K562 (cell line): ENCODE measurements around the gene ALDH16A1. TPM values are rescaled to one million over a fixed set of nuclear protein-coding genes. Genes with fewer than 3 reads are reported as not detected.
A peak's percentile ranks its signal among the peaks of the same experiment; 100 is the strongest.

Experiments
- ATAC-seq: fragments of 200-7000 bp; cut with Tn5 transposase; 3 replicates; pipeline ENCODE4 v1.9.1; 2020; ENCODE audit warnings: moderate library complexity
- BruUV-seq: library from RNA; stranded (reverse); fragments of 400-500 nt; replicated peaks from 2 replicates; lab custom pipeline; 2021; lab: Mats Ljungman, UMichigan
- CTCF ChIA-PET: fragments of 300-600 bp; formaldehyde crosslinking; extraction: SDS; loops from one replicate; lab custom pipeline; 2021; ENCODE audit warnings: low intra/inter-chr PET ratio; lab: Yijun Ruan, JAX
- POLR2A ChIA-PET: fragments of 300-600, 350-650 bp; sonication (Branson Sonifier 250); formaldehyde crosslinking; extraction: SDS; loops from one replicate; lab custom pipeline; 2021; ENCODE audit warnings: antibody characterized with exemption, inconsistent platforms; lab: Yijun Ruan, JAX
- DNase-seq, 4 experiments: peaks; one replicate each; pipeline versions ENCODE4 v3.0.0 to v3.0.0-alpha.2; 2011 to 2018; ENCODE audit warnings: low spot score in 3 of 4, mixed read lengths in 3 of 4; ENCODE audit errors: extremely low read depth in 1 of 4
- FAIRE-seq: peaks from 2 replicates; lab custom pipeline; 2011; peaks lifted over from hg19 to GRCh38; lab: Jason Lieb, UNC
- H2AFZ ChIP-seq: 2 replicates; pipeline ENCODE4 v1.6.0; 2011; ENCODE audit warnings: low read depth, low read length, control low read depth, inconsistent platforms
- H3K27ac ChIP-seq: fragments of 200-600 bp; 3 replicates; pipeline ENCODE4 v1.8.0; 2011; ENCODE audit warnings: low read depth, mild to moderate bottlenecking, control low read depth, inconsistent platforms, low read length, moderate library complexity, mixed read lengths; ENCODE audit errors: extremely low read depth
- H3K27me3 ChIP-seq, 2 experiments: fragments of 300-600 bp in 1 of 2; 2 replicates in 1 of 2; 3 replicates in 1 of 2; pipeline versions ENCODE4 v1.6.0 to v1.8.0; 2011; ENCODE audit warnings: inconsistent platforms in 2 of 2, low read length in 2 of 2, mild to moderate bottlenecking in 1 of 2, mixed read lengths in 1 of 2, moderate library complexity in 1 of 2; ENCODE audit not compliant: control insufficient read depth in 2 of 2, insufficient read depth in 2 of 2
- H3K36me3 ChIP-seq: fragments of 300-600 bp; 3 replicates; pipeline ENCODE4 v1.8.0; 2011; ENCODE audit warnings: mild to moderate bottlenecking, low read length, inconsistent platforms; ENCODE audit not compliant: control insufficient read depth, insufficient read depth
- H3K4me1 ChIP-seq, 2 experiments: fragments of 200-600 bp in 1 of 2; replicated peaks in 1 of 2; 2 replicates in 1 of 2; 3 replicates in 1 of 2; pipeline versions ENCODE4 v1.5.1 to v1.8.0; 2011; ENCODE audit warnings: inconsistent platforms in 2 of 2, low read length in 2 of 2, mild to moderate bottlenecking in 1 of 2, mixed read lengths in 1 of 2, moderate library complexity in 1 of 2; ENCODE audit not compliant: control insufficient read depth in 2 of 2, insufficient read depth in 2 of 2
- H3K4me2 ChIP-seq: 2 replicates; pipeline ENCODE4 v1.6.1; 2011; ENCODE audit warnings: low read length, control low read depth, inconsistent platforms, mixed read lengths; ENCODE audit not compliant: insufficient read depth
- H3K4me3 ChIP-seq: fragments of 200-600 bp; sonication (generic), shearing (Covaris generic); 2 replicates; pipeline ENCODE4 v1.5.1; 2016; ENCODE audit warnings: control low read depth, inconsistent platforms
- H3K79me2 ChIP-seq: fragments of 200-600 bp; 3 replicates; pipeline ENCODE4 v1.8.0; 2011; ENCODE audit warnings: low read length, inconsistent platforms; ENCODE audit not compliant: control insufficient read depth, insufficient read depth
- H3K9ac ChIP-seq, 2 experiments: 2 replicates each; pipeline versions ENCODE4 v1.6.0 to v1.6.1; 2011; ENCODE audit warnings: low read depth in 2 of 2, low read length in 2 of 2, control low read depth in 1 of 2, inconsistent platforms in 1 of 2, mild to moderate bottlenecking in 1 of 2, mixed read lengths in 1 of 2; ENCODE audit not compliant: insufficient read depth in 1 of 2
- H3K9me1 ChIP-seq: one replicate; pipeline ENCODE4 v1.6.0; 2011; ENCODE audit warnings: inconsistent platforms, mild to moderate bottlenecking, low read length, moderate library complexity; ENCODE audit not compliant: control insufficient read depth, insufficient read depth
- H3K9me3 ChIP-seq: replicated peaks from 2 replicates; pipeline ENCODE4 v1.5.1; 2011; ENCODE audit warnings: low read depth, low read length, inconsistent platforms; ENCODE audit not compliant: control insufficient read depth, insufficient read depth
- H4K20me1 ChIP-seq: replicated peaks from 2 replicates; pipeline ENCODE4 v1.6.1; 2011; ENCODE audit warnings: low read length, inconsistent platforms, mixed read lengths; ENCODE audit not compliant: control insufficient read depth, insufficient read depth
- ASH1L ChIP-seq: fragments of 450-650 bp; IDR thresholded peaks from 2 replicates; pipeline ENCODE4 v1.6.1; 2018; ENCODE audit warnings: borderline replicate concordance, mild to moderate bottlenecking, low read depth; ENCODE audit not compliant: partially characterized antibody
- GABPA ChIP-seq: fragments of 200-800 bp; sonication (Bioruptor generic); conservative IDR thresholded peaks from 2 replicates; pipeline ENCODE4 v1.6.1; 2016; ENCODE audit warnings: low read depth, missing genetic modification characterization, missing compliant biosample characterization
- GMEB1 ChIP-seq: fragments of 250-450 bp; sonication (Bioruptor Pico); IDR thresholded peaks from 2 replicates; pipeline ENCODE4 v1.4.0; 2020; ENCODE audit warnings: mild to moderate bottlenecking
- MAFK ChIP-seq: IDR thresholded peaks from 2 replicates; pipeline ENCODE4 v1.6.1; 2011; ENCODE audit warnings: low read length, improper control_type of control experiment
- PHF8 ChIP-seq: fragments of 200-600 bp; sonication (generic); IDR thresholded peaks from 2 replicates; pipeline ENCODE4 v1.6.1; 2012; ENCODE audit warnings: mixed run types, mild to moderate bottlenecking, inconsistent platforms, low read length, moderate library complexity, borderline replicate concordance
- SRSF7 ChIP-seq: fragments of 200-400 bp; formaldehyde crosslinking; optimal IDR thresholded peaks from 2 replicates; pipeline ENCODE3; 2017; ENCODE audit warnings: mild to moderate bottlenecking, low read depth, low read length
- ZFP36 ChIP-seq: fragments of 150-350 bp; IDR thresholded peaks from 2 replicates; pipeline ENCODE4 v1.6.1; 2018; ENCODE audit warnings: low read length, low read depth; ENCODE audit not compliant: partially characterized antibody
- ZNF431 ChIP-seq: sonication (generic); formaldehyde crosslinking; IDR thresholded peaks from 2 replicates; pipeline ENCODE4 v1.8.0; 2022; ENCODE audit warnings: mild to moderate bottlenecking, missing genetic modification reagents
- WGBS: fragments of 100-300 bp; shearing (Covaris generic); methylation state at CpG from one replicate; pipeline ENCODE4 v1.1.6; 2016; ENCODE audit warnings: low coverage, mixed read lengths; ENCODE audit not compliant: insufficient coverage; ENCODE audit errors: missing lambda C conversion rate; 5-methylcytosine and 5-hydroxymethylcytosine counted together
- in situ Hi-C: fragments of 300-500 bp; cut with MboI; formaldehyde crosslinking; loops from 4 replicates; pipeline ENCODE4 v1.15.0; 2018; ENCODE audit warnings: inconsistent platforms, mixed read lengths
- intact Hi-C: fragments of 100-400 bp; cut with micrococcal nuclease; formaldehyde crosslinking; loops from 2 replicates; pipeline ENCODE4 v1.14.2; 2022
- polyA plus RNA-seq, 8 experiments: library from polyadenylated mRNA; depleted of rRNA in 4 of 8; stranded (reverse) in 5 of 8; unstranded in 3 of 8; fragments of >200 nt; fragmentation: Nextera tagmentation in 2 of 8; fragmentation: Illumina TruSeq in 1 of 8; extraction: Ambion mirVana in 2 of 8; extraction: Trizol in 1 of 8; gene quantifications; 2 replicates each; pipeline versions ENCODE4 v1.2.1 to v1.2.3, GENCODE V29; 2011 to 2014; ENCODE audit warnings: inconsistent platforms in 1 of 8, missing spikeins in 1 of 8
- total RNA-seq, 7 experiments: library from RNA; depleted of rRNA in 6 of 7; stranded (reverse); fragments of >200 nt in 6 of 7; fragmentation: Illumina TruSeq in 2 of 7; extraction: Trizol in 2 of 7; gene quantifications; 2 replicates each; pipeline versions ENCODE4 v1.2.1 to v1.2.3, GENCODE V29; 2011 to 2021; ENCODE audit warnings: low replicate concordance in 1 of 7
- TF ChIP-seq, protein P1 (sequence below): fragments of 450-650 bp; IDR thresholded peaks from 2 replicates; pipeline ENCODE4 v1.6.1; 2016; ENCODE audit warnings: mild to moderate bottlenecking, moderate library complexity

ALDH16A1 gene
- total and polyA plus RNA-seq, 9 of the 15 experiments (the other 6 are each of a cell fraction or from before 2014, with no cell fraction given): 2.2 to 52.2 (median 7.6) TPM

GRCh38 chr19:49448432-49448786, 4.6 kb upstream of the ALDH16A1 start:
- H3K9ac ChIP-seq: peak overlapping the region in 1 of 2 experiments; percentile 54; a peak in 1 of 4 replicates
- FAIRE-seq (no peak), ATAC-seq (no peak), DNase-seq (no peak)
- 91% methylated on average over 6 of the region's 6 CpGs for WGBS
- H3K4me2 ChIP-seq: peak overlapping the region; percentile 39
- no peaks in the 10 kb centered on the region for H3K9me1 ChIP-seq
- intact Hi-C loops (loop anchor here (10.0 kb wide), 1 partner anchor 184 kb away; no protein-coding TSS in a partner anchor), in situ Hi-C loops (no loop called here)
- H3K4me3 ChIP-seq: no peak overlapping the region
- no peaks in the 10 kb centered on the region for H3K9me3 ChIP-seq
- H3K4me1 ChIP-seq: peaks cover 16 to 52% of the 10 kb centered on the region in 2 experiments; a peak in 4 of 5 replicates
- no peaks in the 10 kb centered on the region; the same call in 1 of the 2 replicates for H4K20me1 ChIP-seq
- H3K27me3 ChIP-seq: no peaks in the 10 kb centered on the region
- no peak overlapping the region for H2AFZ ChIP-seq
- POLR2A ChIA-PET: interaction anchor here (0.8 to 1.2 kb wide), 4 partner anchors 10 to 170 kb away, joined by 3 to 4 read pairs (median 3); partner anchors contain the start of gene RPS11
- no TSS peak for BruUV-seq
- peaks cover 35% of the 10 kb centered on the region for H3K79me2 ChIP-seq
- peaks cover 41% of the 10 kb centered on the region; the same call in 2 of the 3 replicates for H3K36me3 ChIP-seq
- peak overlapping the region; percentile 9; the same call in 1 of the 3 replicates for H3K27ac ChIP-seq
- CTCF ChIA-PET: no interaction called here
- TF ChIP-seq ASH1L (no peak), MAFK (no peak), GABPA (no peak), SRSF7 (no peak), PHF8 (no peak), ZNF431 (no peak), GMEB1 (CRISPR knock-in tag) (no peak), ZFP36 (peak; percentile 80)
- TF ChIP-seq, protein P1, sequence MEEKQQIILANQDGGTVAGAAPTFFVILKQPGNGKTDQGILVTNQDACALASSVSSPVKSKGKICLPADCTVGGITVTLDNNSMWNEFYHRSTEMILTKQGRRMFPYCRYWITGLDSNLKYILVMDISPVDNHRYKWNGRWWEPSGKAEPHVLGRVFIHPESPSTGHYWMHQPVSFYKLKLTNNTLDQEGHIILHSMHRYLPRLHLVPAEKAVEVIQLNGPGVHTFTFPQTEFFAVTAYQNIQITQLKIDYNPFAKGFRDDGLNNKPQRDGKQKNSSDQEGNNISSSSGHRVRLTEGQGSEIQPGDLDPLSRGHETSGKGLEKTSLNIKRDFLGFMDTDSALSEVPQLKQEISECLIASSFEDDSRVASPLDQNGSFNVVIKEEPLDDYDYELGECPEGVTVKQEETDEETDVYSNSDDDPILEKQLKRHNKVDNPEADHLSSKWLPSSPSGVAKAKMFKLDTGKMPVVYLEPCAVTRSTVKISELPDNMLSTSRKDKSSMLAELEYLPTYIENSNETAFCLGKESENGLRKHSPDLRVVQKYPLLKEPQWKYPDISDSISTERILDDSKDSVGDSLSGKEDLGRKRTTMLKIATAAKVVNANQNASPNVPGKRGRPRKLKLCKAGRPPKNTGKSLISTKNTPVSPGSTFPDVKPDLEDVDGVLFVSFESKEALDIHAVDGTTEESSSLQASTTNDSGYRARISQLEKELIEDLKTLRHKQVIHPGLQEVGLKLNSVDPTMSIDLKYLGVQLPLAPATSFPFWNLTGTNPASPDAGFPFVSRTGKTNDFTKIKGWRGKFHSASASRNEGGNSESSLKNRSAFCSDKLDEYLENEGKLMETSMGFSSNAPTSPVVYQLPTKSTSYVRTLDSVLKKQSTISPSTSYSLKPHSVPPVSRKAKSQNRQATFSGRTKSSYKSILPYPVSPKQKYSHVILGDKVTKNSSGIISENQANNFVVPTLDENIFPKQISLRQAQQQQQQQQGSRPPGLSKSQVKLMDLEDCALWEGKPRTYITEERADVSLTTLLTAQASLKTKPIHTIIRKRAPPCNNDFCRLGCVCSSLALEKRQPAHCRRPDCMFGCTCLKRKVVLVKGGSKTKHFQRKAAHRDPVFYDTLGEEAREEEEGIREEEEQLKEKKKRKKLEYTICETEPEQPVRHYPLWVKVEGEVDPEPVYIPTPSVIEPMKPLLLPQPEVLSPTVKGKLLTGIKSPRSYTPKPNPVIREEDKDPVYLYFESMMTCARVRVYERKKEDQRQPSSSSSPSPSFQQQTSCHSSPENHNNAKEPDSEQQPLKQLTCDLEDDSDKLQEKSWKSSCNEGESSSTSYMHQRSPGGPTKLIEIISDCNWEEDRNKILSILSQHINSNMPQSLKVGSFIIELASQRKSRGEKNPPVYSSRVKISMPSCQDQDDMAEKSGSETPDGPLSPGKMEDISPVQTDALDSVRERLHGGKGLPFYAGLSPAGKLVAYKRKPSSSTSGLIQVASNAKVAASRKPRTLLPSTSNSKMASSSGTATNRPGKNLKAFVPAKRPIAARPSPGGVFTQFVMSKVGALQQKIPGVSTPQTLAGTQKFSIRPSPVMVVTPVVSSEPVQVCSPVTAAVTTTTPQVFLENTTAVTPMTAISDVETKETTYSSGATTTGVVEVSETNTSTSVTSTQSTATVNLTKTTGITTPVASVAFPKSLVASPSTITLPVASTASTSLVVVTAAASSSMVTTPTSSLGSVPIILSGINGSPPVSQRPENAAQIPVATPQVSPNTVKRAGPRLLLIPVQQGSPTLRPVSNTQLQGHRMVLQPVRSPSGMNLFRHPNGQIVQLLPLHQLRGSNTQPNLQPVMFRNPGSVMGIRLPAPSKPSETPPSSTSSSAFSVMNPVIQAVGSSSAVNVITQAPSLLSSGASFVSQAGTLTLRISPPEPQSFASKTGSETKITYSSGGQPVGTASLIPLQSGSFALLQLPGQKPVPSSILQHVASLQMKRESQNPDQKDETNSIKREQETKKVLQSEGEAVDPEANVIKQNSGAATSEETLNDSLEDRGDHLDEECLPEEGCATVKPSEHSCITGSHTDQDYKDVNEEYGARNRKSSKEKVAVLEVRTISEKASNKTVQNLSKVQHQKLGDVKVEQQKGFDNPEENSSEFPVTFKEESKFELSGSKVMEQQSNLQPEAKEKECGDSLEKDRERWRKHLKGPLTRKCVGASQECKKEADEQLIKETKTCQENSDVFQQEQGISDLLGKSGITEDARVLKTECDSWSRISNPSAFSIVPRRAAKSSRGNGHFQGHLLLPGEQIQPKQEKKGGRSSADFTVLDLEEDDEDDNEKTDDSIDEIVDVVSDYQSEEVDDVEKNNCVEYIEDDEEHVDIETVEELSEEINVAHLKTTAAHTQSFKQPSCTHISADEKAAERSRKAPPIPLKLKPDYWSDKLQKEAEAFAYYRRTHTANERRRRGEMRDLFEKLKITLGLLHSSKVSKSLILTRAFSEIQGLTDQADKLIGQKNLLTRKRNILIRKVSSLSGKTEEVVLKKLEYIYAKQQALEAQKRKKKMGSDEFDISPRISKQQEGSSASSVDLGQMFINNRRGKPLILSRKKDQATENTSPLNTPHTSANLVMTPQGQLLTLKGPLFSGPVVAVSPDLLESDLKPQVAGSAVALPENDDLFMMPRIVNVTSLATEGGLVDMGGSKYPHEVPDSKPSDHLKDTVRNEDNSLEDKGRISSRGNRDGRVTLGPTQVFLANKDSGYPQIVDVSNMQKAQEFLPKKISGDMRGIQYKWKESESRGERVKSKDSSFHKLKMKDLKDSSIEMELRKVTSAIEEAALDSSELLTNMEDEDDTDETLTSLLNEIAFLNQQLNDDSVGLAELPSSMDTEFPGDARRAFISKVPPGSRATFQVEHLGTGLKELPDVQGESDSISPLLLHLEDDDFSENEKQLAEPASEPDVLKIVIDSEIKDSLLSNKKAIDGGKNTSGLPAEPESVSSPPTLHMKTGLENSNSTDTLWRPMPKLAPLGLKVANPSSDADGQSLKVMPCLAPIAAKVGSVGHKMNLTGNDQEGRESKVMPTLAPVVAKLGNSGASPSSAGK: no peak
